WTC11 (cell line): ENCODE data around the gene SAC3D1. TPM values are rescaled to one million over a fixed set of nuclear protein-coding genes. Genes with fewer than 3 reads are reported as not detected.

ENCODE experiments used
- ATAC-seq: fragments of 200-7000 bp; cut with Tn5 transposase; 2 replicates; pipeline ENCODE4 v1.10.0; 2021; ENCODE audit warnings: mild to moderate bottlenecking, moderate library complexity
- CTCF ChIA-PET: fragments of 300-600 bp; sonication (Branson Sonifier 250); formaldehyde crosslinking; loops from one replicate; lab custom pipeline; 2021; ENCODE audit warnings: antibody characterized with exemption; lab: Charles Lee
- POLR2A ChIA-PET: fragments of 350-600 bp; sonication (Branson Sonifier 250); formaldehyde crosslinking; loops from one replicate; lab custom pipeline; 2021; ENCODE audit warnings: antibody characterized with exemption; lab: Charles Lee
- DNase-seq: peaks from one replicate; pipeline ENCODE4 v3.0.0; 2021; ENCODE audit warnings: low spot score
- H3K27ac Mint-ChIP-seq: 2 replicates; pipeline ENCODE4 v1.8.0; 2021; ENCODE audit warnings: mixed read lengths
- H3K27me3 Mint-ChIP-seq: 2 replicates; pipeline ENCODE4 v1.8.0; 2021; ENCODE audit warnings: low read depth, mild to moderate bottlenecking, moderate library complexity, mixed read lengths
- H3K36me3 Mint-ChIP-seq: 2 replicates; pipeline ENCODE4 v1.8.0; 2021; ENCODE audit warnings: mixed read lengths
- H3K4me1 Mint-ChIP-seq: 2 replicates; pipeline ENCODE4 v1.8.0; 2022; ENCODE audit warnings: mixed read lengths
- H3K4me3 Mint-ChIP-seq: 2 replicates; pipeline ENCODE4 v1.8.0; 2021; ENCODE audit warnings: mild to moderate bottlenecking, moderate library complexity, mixed read lengths
- H3K9me3 Mint-ChIP-seq: 2 replicates; pipeline ENCODE4 v1.8.0; 2021; ENCODE audit warnings: mixed read lengths
- ARID4B ChIP-seq: sonication (generic); formaldehyde crosslinking; IDR thresholded peaks from 2 replicates; pipeline ENCODE4 v1.8.0; 2023; ENCODE audit warnings: missing genetic modification reagents, mild to moderate bottlenecking, borderline replicate concordance
- ATF2 ChIP-seq: sonication (generic); formaldehyde crosslinking; IDR thresholded peaks from 2 replicates; pipeline ENCODE4 v1.8.1; 2022; ENCODE audit warnings: low read depth, missing genetic modification reagents, borderline replicate concordance
- CREB1 ChIP-seq: sonication (generic); formaldehyde crosslinking; IDR thresholded peaks from 2 replicates; pipeline ENCODE4 v1.8.0; 2023; ENCODE audit warnings: mild to moderate bottlenecking, missing genetic modification reagents
- CREM ChIP-seq: sonication (generic); formaldehyde crosslinking; IDR thresholded peaks from 2 replicates; pipeline ENCODE4 v1.8.1; 2022; ENCODE audit warnings: mild to moderate bottlenecking, missing genetic modification reagents, moderate library complexity
- E2F1 ChIP-seq: sonication (generic); formaldehyde crosslinking; IDR thresholded peaks from 2 replicates; pipeline ENCODE4 v1.8.0; 2022; ENCODE audit warnings: mild to moderate bottlenecking, missing genetic modification reagents
- EMX1 ChIP-seq: fragments of 250-450 bp; sonication (Bioruptor Pico); IDR thresholded peaks from 2 replicates; pipeline ENCODE4 v1.8.0; 2021; ENCODE audit warnings: mild to moderate bottlenecking
- ESRRA ChIP-seq: sonication (generic); formaldehyde crosslinking; IDR thresholded peaks from 2 replicates; pipeline ENCODE4 v1.8.1; 2022; ENCODE audit warnings: mild to moderate bottlenecking, missing genetic modification reagents, borderline replicate concordance
- FOXP1 ChIP-seq: sonication (generic); formaldehyde crosslinking; IDR thresholded peaks from 2 replicates; pipeline ENCODE4 v1.8.0; 2022; ENCODE audit warnings: missing genetic modification reagents, mild to moderate bottlenecking, moderate library complexity, borderline replicate concordance
- HMGA2 ChIP-seq: fragments of 250-450 bp; sonication (Bioruptor Pico); IDR thresholded peaks from 2 replicates; pipeline ENCODE4 v1.4.0; 2021; ENCODE audit warnings: mild to moderate bottlenecking, moderate library complexity
- IRF2 ChIP-seq: sonication (generic); formaldehyde crosslinking; IDR thresholded peaks from 2 replicates; pipeline ENCODE4 v1.8.0; 2022; ENCODE audit warnings: low read depth, missing genetic modification reagents, borderline replicate concordance
- JAZF1 ChIP-seq: fragments of 250-450 bp; sonication (Bioruptor Pico); IDR thresholded peaks from 2 replicates; pipeline ENCODE4 v1.9.0; 2021; ENCODE audit warnings: moderate library complexity, mild to moderate bottlenecking, inconsistent platforms
- JUN ChIP-seq: sonication (generic); formaldehyde crosslinking; IDR thresholded peaks from 2 replicates; pipeline ENCODE4 v1.8.0; 2023; ENCODE audit warnings: mild to moderate bottlenecking, missing genetic modification reagents
- MLX ChIP-seq: sonication (generic); formaldehyde crosslinking; IDR thresholded peaks from 2 replicates; pipeline ENCODE4 v1.8.1; 2023; ENCODE audit warnings: mild to moderate bottlenecking, missing genetic modification reagents, moderate library complexity
- SMAD3 ChIP-seq: sonication (generic); formaldehyde crosslinking; IDR thresholded peaks from 2 replicates; pipeline ENCODE4 v1.8.0; 2022; ENCODE audit warnings: missing genetic modification reagents, mild to moderate bottlenecking, borderline replicate concordance
- SP1 ChIP-seq: sonication (generic); formaldehyde crosslinking; conservative IDR thresholded peaks from 2 replicates; pipeline ENCODE4 v1.8.1; 2022; ENCODE audit warnings: missing genetic modification reagents
- TEAD1 ChIP-seq: sonication (generic); formaldehyde crosslinking; IDR thresholded peaks from 2 replicates; pipeline ENCODE4 v1.8.0; 2022; ENCODE audit warnings: mild to moderate bottlenecking, missing genetic modification reagents
- USF1 ChIP-seq: sonication (generic); formaldehyde crosslinking; IDR thresholded peaks from 2 replicates; pipeline ENCODE4 v1.8.0; 2022; ENCODE audit warnings: mild to moderate bottlenecking, missing genetic modification reagents
- USF2 ChIP-seq: sonication (generic); formaldehyde crosslinking; IDR thresholded peaks from 2 replicates; pipeline ENCODE4 v1.8.1; 2023; ENCODE audit warnings: mild to moderate bottlenecking, missing genetic modification reagents, moderate library complexity
- ZNF396 ChIP-seq: fragments of 250-450 bp; sonication (Bioruptor Pico); IDR thresholded peaks from 2 replicates; pipeline ENCODE4 v1.8.0; 2021; ENCODE audit warnings: mild to moderate bottlenecking, moderate library complexity, borderline replicate concordance
- total RNA-seq: library from RNA; stranded (reverse); gene quantifications from 3 replicates; pipeline ENCODE4 v1.2.3, GENCODE V29; 2021
- TF ChIP-seq, protein P1 (sequence below): sonication (generic); formaldehyde crosslinking; IDR thresholded peaks from 2 replicates; pipeline ENCODE4 v1.8.1; 2022; ENCODE audit warnings: low read depth, mild to moderate bottlenecking, moderate library complexity, missing genetic modification reagents, borderline replicate concordance
- TF ChIP-seq, protein P2 (sequence below): sonication (generic); formaldehyde crosslinking; IDR thresholded peaks from 2 replicates; pipeline ENCODE4 v1.8.1; 2023; ENCODE audit warnings: mild to moderate bottlenecking, missing genetic modification reagents, borderline replicate concordance

Gene SAC3D1
- total RNA-seq, 1 experiment from 2014 or later = 26.2 TPM

GRCh38 chr11:65089621-65090020 lies 48.6 kb downstream of the SAC3D1 start (continued):
- TF ChIP-seq E2F1 (CRISPR knock-in tag) (no peak), TEAD1 (no peak), EMX1 (CRISPR knock-in tag) (no peak), CREB1 (no peak)
- TF ChIP-seq, protein P1, sequence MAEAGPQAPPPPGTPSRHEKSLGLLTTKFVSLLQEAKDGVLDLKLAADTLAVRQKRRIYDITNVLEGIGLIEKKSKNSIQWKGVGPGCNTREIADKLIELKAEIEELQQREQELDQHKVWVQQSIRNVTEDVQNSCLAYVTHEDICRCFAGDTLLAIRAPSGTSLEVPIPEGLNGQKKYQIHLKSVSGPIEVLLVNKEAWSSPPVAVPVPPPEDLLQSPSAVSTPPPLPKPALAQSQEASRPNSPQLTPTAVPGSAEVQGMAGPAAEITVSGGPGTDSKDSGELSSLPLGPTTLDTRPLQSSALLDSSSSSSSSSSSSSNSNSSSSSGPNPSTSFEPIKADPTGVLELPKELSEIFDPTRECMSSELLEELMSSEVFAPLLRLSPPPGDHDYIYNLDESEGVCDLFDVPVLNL = no peak

- TF ChIP-seq, protein P1 = no peak
- TF ChIP-seq JAZF1 (CRISPR knock-in tag) (no peak), USF2 (CRISPR knock-in tag) (no peak), HMGA2 (CRISPR knock-in tag) (no peak), USF1 (no peak), ZNF396 (no peak), SP1 (CRISPR knock-in tag) (no peak), JUN (CRISPR knock-in tag) (no peak), ARID4B (no peak), ATF2 (CRISPR knock-in tag) (no peak), FOXP1 (CRISPR knock-in tag) (no peak), IRF2 (CRISPR knock-in tag) (no peak), CREM (CRISPR knock-in tag) (no peak), SMAD3 (no peak), ESRRA (no peak), MLX (CRISPR knock-in tag) (no peak)
- TF ChIP-seq, protein P2, sequence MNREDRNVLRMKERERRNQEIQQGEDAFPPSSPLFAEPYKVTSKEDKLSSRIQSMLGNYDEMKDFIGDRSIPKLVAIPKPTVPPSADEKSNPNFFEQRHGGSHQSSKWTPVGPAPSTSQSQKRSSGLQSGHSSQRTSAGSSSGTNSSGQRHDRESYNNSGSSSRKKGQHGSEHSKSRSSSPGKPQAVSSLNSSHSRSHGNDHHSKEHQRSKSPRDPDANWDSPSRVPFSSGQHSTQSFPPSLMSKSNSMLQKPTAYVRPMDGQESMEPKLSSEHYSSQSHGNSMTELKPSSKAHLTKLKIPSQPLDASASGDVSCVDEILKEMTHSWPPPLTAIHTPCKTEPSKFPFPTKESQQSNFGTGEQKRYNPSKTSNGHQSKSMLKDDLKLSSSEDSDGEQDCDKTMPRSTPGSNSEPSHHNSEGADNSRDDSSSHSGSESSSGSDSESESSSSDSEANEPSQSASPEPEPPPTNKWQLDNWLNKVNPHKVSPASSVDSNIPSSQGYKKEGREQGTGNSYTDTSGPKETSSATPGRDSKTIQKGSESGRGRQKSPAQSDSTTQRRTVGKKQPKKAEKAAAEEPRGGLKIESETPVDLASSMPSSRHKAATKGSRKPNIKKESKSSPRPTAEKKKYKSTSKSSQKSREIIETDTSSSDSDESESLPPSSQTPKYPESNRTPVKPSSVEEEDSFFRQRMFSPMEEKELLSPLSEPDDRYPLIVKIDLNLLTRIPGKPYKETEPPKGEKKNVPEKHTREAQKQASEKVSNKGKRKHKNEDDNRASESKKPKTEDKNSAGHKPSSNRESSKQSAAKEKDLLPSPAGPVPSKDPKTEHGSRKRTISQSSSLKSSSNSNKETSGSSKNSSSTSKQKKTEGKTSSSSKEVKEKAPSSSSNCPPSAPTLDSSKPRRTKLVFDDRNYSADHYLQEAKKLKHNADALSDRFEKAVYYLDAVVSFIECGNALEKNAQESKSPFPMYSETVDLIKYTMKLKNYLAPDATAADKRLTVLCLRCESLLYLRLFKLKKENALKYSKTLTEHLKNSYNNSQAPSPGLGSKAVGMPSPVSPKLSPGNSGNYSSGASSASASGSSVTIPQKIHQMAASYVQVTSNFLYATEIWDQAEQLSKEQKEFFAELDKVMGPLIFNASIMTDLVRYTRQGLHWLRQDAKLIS (CRISPR knock-in tag) = no peak
- Mint-ChIP-seq H3K27me3 (no peaks in the 10 kb centered on the region), H3K4me1 (peaks cover under 1% of the 10 kb centered on the region), H3K36me3 (peaks cover 2% of the 10 kb centered on the region), H3K4me3 (no peak overlapping the region), H3K27ac (no peak overlapping the region), H3K9me3 (no peaks in the 10 kb centered on the region)
- DNase-seq (no peak), ATAC-seq (no peak)
- CTCF ChIA-PET = interaction anchor here (0.6 to 2.7 kb wide), 4 partner anchors 20 to 242 kb away, joined by 6 to 11 read pairs (median 7); partner anchors contain the start of gene ARL2
- POLR2A ChIA-PET = no interaction called here
Observed at GRCh38 chr11:65090628-65091027, 49.6 kb downstream of the SAC3D1 start.
